Measurements from ENCODE around the gene SEMA6B.

GRCh38 chr19:4592445-4592844 lies 33.0 kb upstream of the SEMA6B start:
- TF ChIP-seq CTCF (IDR thresholded peaks at IDR 0.05) (no peak), POLR2A (IDR thresholded peaks at IDR 0.05) (no peak), POLR2AphosphoS5 (IDR thresholded peaks at IDR 0.05) (no peak)

Data from breast epithelium (tissue), 3 donors.